ENCODE results near the gene MTMR11.

Gene MTMR11

DNA sequence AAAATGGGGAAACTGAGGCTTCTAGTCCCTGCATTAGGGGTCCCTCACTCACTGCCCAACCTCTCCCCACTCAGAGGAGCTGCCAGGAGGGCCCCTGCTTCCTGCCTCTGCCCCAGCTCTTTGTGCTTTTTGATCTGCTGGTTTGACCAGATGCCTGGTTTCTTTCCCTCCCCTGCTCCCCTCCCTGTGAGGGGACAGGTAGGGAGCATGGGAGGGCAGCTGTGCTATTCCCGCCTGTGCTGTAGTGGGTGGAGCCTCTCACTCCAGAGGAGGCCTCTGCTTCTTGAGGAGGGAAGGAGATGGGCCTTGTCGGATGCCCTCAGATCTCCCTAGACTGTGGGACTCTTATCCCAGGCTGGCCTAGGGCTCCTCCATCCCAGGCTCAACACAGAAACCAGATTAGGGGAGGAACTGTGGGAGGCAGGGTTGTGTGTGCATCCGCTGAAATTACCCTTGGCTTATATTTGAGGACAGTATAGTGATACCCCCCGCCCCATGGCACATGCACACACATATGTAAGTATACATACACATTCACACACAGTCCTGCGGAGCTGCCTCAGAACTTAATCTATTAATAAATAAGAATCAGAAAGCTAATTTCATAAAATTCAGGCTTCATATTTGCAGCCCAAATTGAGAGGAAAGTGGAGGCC is 32.7 kb downstream of the MTMR11 start:
- peak overlapping the region; percentile 21 for H2AFZ ChIP-seq (ENCODE audit: insufficient read depth, low read length, poor library complexity)
- peaks cover 11 to 27% of the 10 kb centered on the region in 2 experiments for H3K4me1 ChIP-seq (ENCODE audit: control insufficient read depth in 1 of 2, insufficient read depth in 2 of 2, low read length in 2 of 2)
- no peaks in the 10 kb centered on the region for H3K9me3 ChIP-seq (ENCODE audit: insufficient read depth, low read depth, low read length)
- H3K4ac ChIP-seq (ENCODE audit: low read depth, low read length): no peak overlapping the region
- no CpG with 5 or more reads among the region's 5 CpGs for WGBS (ENCODE audit: extremely low coverage, insufficient coverage, insufficient read length)
- H3K14ac ChIP-seq (ENCODE audit: low read length): no peak overlapping the region
- H3K79me2 ChIP-seq (ENCODE audit: control insufficient read depth, insufficient read depth, low read length, poor library complexity): peaks cover 4% of the 10 kb centered on the region
- H2BK5ac ChIP-seq (ENCODE audit: low read depth, low read length, poor library complexity): peak overlapping the region; percentile 29
- peaks cover 6% of the 10 kb centered on the region for H3K79me1 ChIP-seq (ENCODE audit: low read length)
- no peak overlapping the region for H2BK120ac ChIP-seq (ENCODE audit: insufficient read depth, low read length, poor library complexity)
- H3K23ac ChIP-seq (ENCODE audit: low read length): no peak overlapping the region
- H3K4me2 ChIP-seq (ENCODE audit: low read length): no peak overlapping the region
- H2AK5ac ChIP-seq (ENCODE audit: low read length): no peak overlapping the region
- peak overlapping the region; percentile 16 for H4K91ac ChIP-seq (ENCODE audit: low read depth, low read length)
- H3K18ac ChIP-seq (ENCODE audit: low read length): no peak overlapping the region
- H3K27ac ChIP-seq (ENCODE audit: low read depth, low read length): no peak overlapping the region
- peaks cover 6 to 13% of the 10 kb centered on the region in 2 experiments for H3K36me3 ChIP-seq (ENCODE audit: control insufficient read depth in 1 of 2, insufficient read depth in 2 of 2, low read length in 2 of 2)
- no peaks in the 10 kb centered on the region for H3K27me3 ChIP-seq (ENCODE audit: insufficient read depth, low read length)
- no peak overlapping the region for H3K4me3 ChIP-seq (ENCODE audit: low read depth, low read length)
- no peak overlapping the region for H4K12ac ChIP-seq (ENCODE audit: low read depth, low read length)
- no peak overlapping the region for H3K9ac ChIP-seq (ENCODE audit: low read length)
- no peak overlapping the region for H2BK12ac ChIP-seq (ENCODE audit: low read length)
- no peak for DNase-seq
- peak overlapping the region; percentile 55 for H4K8ac ChIP-seq (ENCODE audit: low read depth, low read length)

- peak within 1 kb of the TSS; percentile 15 for H2BK5ac ChIP-seq (ENCODE audit: low read depth, low read length, poor library complexity)
- H3K27me3 ChIP-seq (ENCODE audit: insufficient read depth, low read length): no peaks in the 10 kb centered on the region
- WGBS (ENCODE audit: extremely low coverage, insufficient coverage, insufficient read length): no CpG with 5 or more reads among the region's 65 CpGs
Observed at GRCh38 chr1:149899460-149900284, 37.0 kb downstream of the MTMR11 start, which contains the start of gene BOLA1. Gene BOLA1 (plus strand): TSS chr1:149899568. CDS start chr1:149900060, 492 bp downstream.

DNA sequence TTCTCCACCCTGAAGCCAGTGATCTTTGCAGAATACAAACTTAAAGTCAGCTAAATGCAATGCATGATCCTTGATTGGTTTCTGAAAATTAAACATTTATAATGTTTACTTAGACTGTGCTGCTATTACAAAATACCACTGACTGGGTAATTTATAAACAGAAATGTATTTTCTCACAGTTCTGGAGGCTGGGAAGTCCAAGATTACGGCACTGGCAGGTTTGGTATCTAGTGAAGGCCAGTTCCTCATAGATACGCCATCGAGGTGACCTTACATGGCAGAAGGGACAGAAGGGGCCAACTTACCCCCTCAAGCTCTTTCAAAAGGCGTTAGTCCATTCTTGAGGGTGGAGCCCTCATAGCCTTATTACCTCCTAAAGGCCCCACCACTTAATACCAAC is 40.1 kb downstream of the MTMR11 start:
- Histone ChIP-seq H3K79me1 (ENCODE audit: low read length) (peaks cover 6% of the 10 kb centered on the region), H2AFZ (ENCODE audit: insufficient read depth, low read length, poor library complexity) (no peak overlapping the region), H4K12ac (ENCODE audit: low read depth, low read length) (no peak overlapping the region), H3K23ac (ENCODE audit: low read length) (no peak overlapping the region), H3K4me1 (ENCODE audit: control insufficient read depth in 1 of 2, insufficient read depth in 2 of 2, low read length in 2 of 2) (peaks cover 5 to 7% of the 10 kb centered on the region in 2 experiments), H2BK5ac (ENCODE audit: low read depth, low read length, poor library complexity) (no peak overlapping the region), H3K4me2 (ENCODE audit: low read length) (no peak overlapping the region), H4K91ac (ENCODE audit: low read depth, low read length) (no peak overlapping the region), H2BK12ac (ENCODE audit: low read length) (no peak overlapping the region), H3K27ac (ENCODE audit: low read depth, low read length) (no peak overlapping the region), H3K27me3 (ENCODE audit: insufficient read depth, low read length) (no peaks in the 10 kb centered on the region), H3K4me3 (ENCODE audit: low read depth, low read length) (no peak overlapping the region), H3K4ac (ENCODE audit: low read depth, low read length) (no peak overlapping the region), H3K36me3 (ENCODE audit: control insufficient read depth in 1 of 2, insufficient read depth in 2 of 2, low read length in 2 of 2) (no peaks in the 10 kb centered on the region), H3K9me3 (ENCODE audit: insufficient read depth, low read depth, low read length) (no peaks in the 10 kb centered on the region), H2AK5ac (ENCODE audit: low read length) (no peak overlapping the region), H4K8ac (ENCODE audit: low read depth, low read length) (no peak overlapping the region), H2BK120ac (ENCODE audit: insufficient read depth, low read length, poor library complexity) (no peak overlapping the region), H3K79me2 (ENCODE audit: control insufficient read depth, insufficient read depth, low read length, poor library complexity) (peaks cover 4% of the 10 kb centered on the region), H3K18ac (ENCODE audit: low read length) (no peak overlapping the region), H3K9ac (ENCODE audit: low read length) (no peak overlapping the region), H3K14ac (ENCODE audit: low read length) (no peak overlapping the region)
- WGBS (ENCODE audit: extremely low coverage, insufficient coverage, insufficient read length): no CpG with 5 or more reads among the region's 4 CpGs
- no peak for DNase-seq

More at GRCh38 chr1:149899460-149900284, 37.0 kb downstream of the MTMR11 start, which contains the start of gene BOLA1:
- Histone ChIP-seq H3K4me2 (ENCODE audit: low read length) (peak within 1 kb of the TSS; percentile 66), H2AK5ac (ENCODE audit: low read length) (peak within 1 kb of the TSS; percentile 50), H4K8ac (ENCODE audit: low read depth, low read length) (peak within 1 kb of the TSS; percentile 86), H3K27ac (ENCODE audit: low read depth, low read length) (peak within 1 kb of the TSS; percentile 35), H4K91ac (ENCODE audit: low read depth, low read length) (peak within 1 kb of the TSS; percentile 81), H4K12ac (ENCODE audit: low read depth, low read length) (peak within 1 kb of the TSS; percentile 48), H3K9ac (ENCODE audit: low read length) (peak within 1 kb of the TSS; percentile 59), H2AFZ (ENCODE audit: insufficient read depth, low read length, poor library complexity) (peak within 1 kb of the TSS; percentile 59), H3K4me1 (ENCODE audit: control insufficient read depth in 1 of 2, insufficient read depth in 2 of 2, low read length in 2 of 2) (peaks cover 11 to 20% of the 10 kb centered on the region in 2 experiments), H3K23ac (ENCODE audit: low read length) (no peak within 1 kb of the TSS), H3K14ac (ENCODE audit: low read length) (peak within 1 kb of the TSS; percentile 10), H3K79me2 (ENCODE audit: control insufficient read depth, insufficient read depth, low read length, poor library complexity) (peaks cover 4% of the 10 kb centered on the region), H3K36me3 (ENCODE audit: control insufficient read depth in 1 of 2, insufficient read depth in 2 of 2, low read length in 2 of 2) (no peaks in the 10 kb centered on the region), H2BK120ac (ENCODE audit: insufficient read depth, low read length, poor library complexity) (peak within 1 kb of the TSS; percentile 49), H3K9me3 (ENCODE audit: insufficient read depth, low read depth, low read length) (no peaks in the 10 kb centered on the region), H3K18ac (ENCODE audit: low read length) (peak within 1 kb of the TSS; percentile 53), H3K4me3 (ENCODE audit: low read depth, low read length) (peak within 1 kb of the TSS; percentile 70), H3K79me1 (ENCODE audit: low read length) (peaks cover 6% of the 10 kb centered on the region), H3K4ac (ENCODE audit: low read depth, low read length) (peak within 1 kb of the TSS; percentile 33), H2BK12ac (ENCODE audit: low read length) (peak within 1 kb of the TSS; percentile 5)
- DNase-seq: peak; percentile 86 to 93

DNA sequence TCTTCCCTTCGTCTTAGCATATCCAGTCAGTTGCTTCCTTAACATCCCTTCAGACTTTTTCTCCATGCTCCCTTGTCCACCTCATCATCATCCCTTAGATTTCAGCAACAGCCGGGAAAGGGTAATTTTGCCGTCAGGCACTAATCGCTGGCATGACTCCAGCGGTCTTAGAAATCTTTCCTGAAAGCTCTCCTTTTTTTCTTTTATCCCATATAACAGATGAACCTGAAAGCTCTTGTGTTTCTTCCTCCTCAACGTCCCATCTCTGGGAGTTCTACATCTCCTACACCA is 47.7 kb downstream of the MTMR11 start:
- WGBS (ENCODE audit: extremely low coverage, insufficient coverage, insufficient read length): no CpG with 5 or more reads among the region's 6 CpGs
- Histone ChIP-seq H4K12ac (ENCODE audit: low read depth, low read length) (peak overlapping the region; percentile 51), H2BK5ac (ENCODE audit: low read depth, low read length, poor library complexity) (peak overlapping the region; percentile 64), H3K79me2 (ENCODE audit: control insufficient read depth, insufficient read depth, low read length, poor library complexity) (peaks cover 7% of the 10 kb centered on the region), H3K4me1 (ENCODE audit: control insufficient read depth in 1 of 2, insufficient read depth in 2 of 2, low read length in 2 of 2) (peaks cover 0 to 8% of the 10 kb centered on the region in 2 experiments), H4K8ac (ENCODE audit: low read depth, low read length) (peak overlapping the region; percentile 79), H3K36me3 (ENCODE audit: control insufficient read depth in 1 of 2, insufficient read depth in 2 of 2, low read length in 2 of 2) (no peaks in the 10 kb centered on the region), H3K27me3 (ENCODE audit: insufficient read depth, low read length) (no peaks in the 10 kb centered on the region), H3K27ac (ENCODE audit: low read depth, low read length) (peak overlapping the region; percentile 99), H3K9me3 (ENCODE audit: insufficient read depth, low read depth, low read length) (no peaks in the 10 kb centered on the region), H3K4ac (ENCODE audit: low read depth, low read length) (peak overlapping the region; percentile 25), H3K4me2 (ENCODE audit: low read length) (peak overlapping the region; percentile 82), H3K14ac (ENCODE audit: low read length) (peak overlapping the region; percentile 65), H3K79me1 (ENCODE audit: low read length) (peaks cover 28% of the 10 kb centered on the region), H4K91ac (ENCODE audit: low read depth, low read length) (peak overlapping the region; percentile 11), H3K9ac (ENCODE audit: low read length) (no peak overlapping the region), H2BK120ac (ENCODE audit: insufficient read depth, low read length, poor library complexity) (no peak overlapping the region), H2BK12ac (ENCODE audit: low read length) (no peak overlapping the region), H2AFZ (ENCODE audit: insufficient read depth, low read length, poor library complexity) (peak overlapping the region; percentile 57), H3K4me3 (ENCODE audit: low read depth, low read length) (no peak overlapping the region), H3K18ac (ENCODE audit: low read length) (no peak overlapping the region), H3K23ac (ENCODE audit: low read length) (no peak overlapping the region), H2AK5ac (ENCODE audit: low read length) (no peak overlapping the region)
- peak; percentile 28 to 52 for DNase-seq
